ENCODE results near the gene COMMD3. TPM values are rescaled to one million over a fixed set of nuclear protein-coding genes. Genes with fewer than 3 reads are reported as not detected.

Gene COMMD3
- total RNA-seq, 1 donor from 2014 or later = 50.9 TPM

DNA sequence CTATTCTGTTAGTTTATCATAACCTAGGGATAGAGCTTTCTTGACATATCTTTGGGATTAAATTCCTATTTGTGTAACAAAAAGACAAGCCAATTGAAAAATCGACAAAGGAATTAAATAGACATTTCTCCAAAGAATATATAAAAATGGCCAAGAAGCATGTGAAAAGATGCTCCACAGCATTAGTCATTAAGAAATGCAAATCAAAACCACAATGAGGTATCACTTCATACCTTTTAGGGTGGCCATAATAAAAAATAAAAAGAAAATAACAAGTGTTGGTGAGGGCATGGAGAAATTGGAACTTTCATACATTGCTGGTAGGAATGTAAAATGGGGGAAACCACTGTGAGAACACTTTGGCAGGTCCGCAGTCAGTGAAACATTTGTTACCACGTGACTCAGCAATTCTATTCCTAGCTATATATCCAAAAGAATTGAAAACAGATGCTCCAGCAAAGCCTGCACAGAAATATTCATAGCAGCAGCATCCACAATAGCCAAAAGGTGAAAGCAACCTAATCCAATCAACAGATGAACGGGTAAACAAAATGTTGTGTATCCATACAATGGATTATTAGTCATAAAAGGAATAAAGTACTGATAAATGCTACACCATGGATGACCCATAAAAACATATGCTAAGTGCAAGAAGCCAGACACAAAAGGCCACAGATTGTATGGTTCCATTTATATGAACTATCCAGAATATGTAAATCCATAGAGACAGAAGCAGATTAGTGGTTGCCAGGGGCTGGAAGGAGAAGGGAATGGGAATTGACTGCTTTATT is 49.7 kb downstream of the COMMD3 start:
- no peak for DNase-seq (ENCODE audit: low read depth)

- DNase-seq (ENCODE audit: low read depth) = no peak
These were observed 50.2 kb downstream of the COMMD3 start for GRCh38 chr10:22366435-22366703.

- DNase-seq (ENCODE audit: low read depth) = no peak
These were observed 50.6 kb downstream of the COMMD3 start for GRCh38 chr10:22366771-22367170.

DNA sequence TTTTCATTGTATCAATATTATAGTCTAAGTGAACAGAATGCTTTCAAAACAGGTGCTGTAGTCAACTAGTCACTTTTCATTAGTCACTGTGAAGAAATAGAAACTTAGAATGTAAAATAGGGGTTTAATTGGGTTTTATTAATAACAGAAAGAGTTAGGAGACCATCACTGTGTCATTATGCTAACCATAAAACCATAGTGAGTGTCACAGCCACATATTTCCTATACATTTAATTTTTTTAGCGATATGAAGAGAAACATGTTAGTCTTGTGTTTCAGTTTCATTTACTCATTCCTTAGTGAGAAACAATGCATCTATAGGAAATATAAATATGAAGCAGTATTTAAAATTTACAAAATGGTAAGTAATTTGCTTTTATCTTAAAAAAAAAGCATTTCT is 51.3 kb downstream of the COMMD3 start:
- DNase-seq (ENCODE audit: low read depth) = no peak

DNA sequence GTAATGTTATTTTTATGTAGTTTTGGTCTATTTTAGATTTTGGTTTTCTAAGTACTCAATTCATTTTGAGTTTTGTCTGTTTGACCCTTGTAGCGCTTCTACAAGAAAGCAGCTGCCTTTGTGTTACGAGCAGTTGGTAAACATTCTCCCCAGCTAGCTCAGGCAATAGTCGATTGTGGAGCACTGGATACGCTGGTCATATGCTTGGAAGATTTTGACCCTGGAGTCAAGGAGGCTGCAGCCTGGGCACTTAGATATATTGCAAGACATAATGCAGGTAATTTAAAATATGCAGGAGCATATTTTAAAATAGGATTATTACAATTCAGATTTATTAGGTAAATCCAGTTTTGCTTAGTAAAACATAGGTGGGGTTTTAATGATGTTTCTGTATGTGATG is 52.2 kb downstream of the COMMD3 start:
- DNase-seq (ENCODE audit: low read depth) = no peak

- DNase-seq (ENCODE audit: low read depth) = no peak
These were observed 52.8 kb downstream of the COMMD3 start for GRCh38 chr10:22368981-22369380.

GRCh38 chr10:22369434-22370072 is 53.4 kb downstream of the COMMD3 start:
- DNase-seq (ENCODE audit: low read depth) = no peak

Other genes starting within 250 kb of the COMMD3 start
- gene EBLN1, start 98.4 kb upstream of the COMMD3 start, total RNA-seq = not detected in 2 replicates
- 63.3 and 65.6 TPM in 2 replicates for gene BMI1, start 4.7 kb downstream of the COMMD3 start, total RNA-seq
- gene SPAG6, start 29.1 kb downstream of the COMMD3 start, total RNA-seq = not detected in 2 replicates